ENCODE measurements around the gene LYZL1.
"Not testable (repeated sequence)": the region's sequence is repeated elsewhere in the genome, so short reads cannot be mapped to it uniquely, and the experiment has no call there.

LYZL1 gene

GRCh38 chr10:29263506-29263905 lies 25.4 kb upstream of the LYZL1 start:
- no peak for DNase-seq (ENCODE audit: low read depth, low spot score)

GRCh38 chr10:29265210-29265768 lies 23.6 kb upstream of the LYZL1 start:
- no peak for DNase-seq (ENCODE audit: low read depth, low spot score)

GRCh38 chr10:29266641-29267040 lies 22.2 kb upstream of the LYZL1 start:
- no peak for DNase-seq (ENCODE audit: low read depth, low spot score)

- DNase-seq (ENCODE audit: low read depth, low spot score) = no peak
Observed at GRCh38 chr10:29268011-29268410, 20.9 kb upstream of the LYZL1 start.

- DNase-seq (ENCODE audit: low read depth, low spot score) = no peak
Observed at GRCh38 chr10:29269486-29269885, 19.4 kb upstream of the LYZL1 start.

- no peak for DNase-seq (ENCODE audit: low read depth, low spot score)
Observed at GRCh38 chr10:29270883-29271282, 18.0 kb upstream of the LYZL1 start.

- DNase-seq (ENCODE audit: low read depth, low spot score) = no peak
Observed at GRCh38 chr10:29271877-29272276, 17.0 kb upstream of the LYZL1 start.

- no peak for DNase-seq (ENCODE audit: low read depth, low spot score)
Observed at GRCh38 chr10:29273478-29273877, 15.4 kb upstream of the LYZL1 start.

- no peak for DNase-seq (ENCODE audit: low read depth, low spot score)
Observed at GRCh38 chr10:29276251-29276850, 12.5 kb upstream of the LYZL1 start.

- no peak for DNase-seq (ENCODE audit: low read depth, low spot score)
Observed at GRCh38 chr10:29277296-29277695, 11.6 kb upstream of the LYZL1 start.

GRCh38 chr10:29279779-29280487 lies 8.9 kb upstream of the LYZL1 start:
- no peak for DNase-seq (ENCODE audit: low read depth, low spot score)

- no peak for DNase-seq (ENCODE audit: low read depth, low spot score)
Observed at GRCh38 chr10:29280488-29280840, 8.4 kb upstream of the LYZL1 start.

GRCh38 chr10:29285624-29286051 lies 3.2 kb upstream of the LYZL1 start:
- DNase-seq (ENCODE audit: low read depth, low spot score) = no peak

GRCh38 chr10:29287635-29288034 lies 1.2 kb upstream of the LYZL1 start:
- DNase-seq (ENCODE audit: low read depth, low spot score) = no peak

- DNase-seq (ENCODE audit: low read depth, low spot score) = not testable (repeated sequence)
Observed at GRCh38 chr10:29291561-29291960, 2.7 kb downstream of the LYZL1 start.

GRCh38 chr10:29292406-29292805 lies 3.5 kb downstream of the LYZL1 start:
- not testable (repeated sequence) for DNase-seq (ENCODE audit: low read depth, low spot score)

GRCh38 chr10:29295813-29296212 lies 6.9 kb downstream of the LYZL1 start:
- no peak for DNase-seq (ENCODE audit: low read depth, low spot score)

- DNase-seq (ENCODE audit: low read depth, low spot score) = no peak
Observed at GRCh38 chr10:29297678-29298077, 8.8 kb downstream of the LYZL1 start.

- no peak for DNase-seq (ENCODE audit: low read depth, low spot score)
Observed at GRCh38 chr10:29301359-29301910, 12.6 kb downstream of the LYZL1 start.

- DNase-seq (ENCODE audit: low read depth, low spot score) = no peak
Observed at GRCh38 chr10:29302499-29302898, 13.6 kb downstream of the LYZL1 start.

- no peak for DNase-seq (ENCODE audit: low read depth, low spot score)
Observed at GRCh38 chr10:29304264-29304994, 15.6 kb downstream of the LYZL1 start.

- DNase-seq (ENCODE audit: low read depth, low spot score) = no peak
Observed at GRCh38 chr10:29304995-29305335, 16.1 kb downstream of the LYZL1 start.
